Activated naive CD4-positive, alpha-beta T cell treated with anti-CD3 and anti-CD28 coated beads, Interleukin-2, amount 50 U/mL, for 72 hours (primary cell): Measurements from ENCODE around the gene HDAC9. TPM values are rescaled to one million over a fixed set of nuclear protein-coding genes. Genes with fewer than 3 reads are reported as not detected.

Source experiments
- ATAC-seq, 2 donors: fragments of 150-1000 bp; cut with Tn5 transposase; 2 replicates each; pipeline ENCODE4 v1.10.0; 2021; ENCODE audit warnings: mild to moderate bottlenecking in 2 of 2, moderate library complexity in 2 of 2
- DNase-seq, 2 donors: peaks; one replicate each; pipeline ENCODE4 v3.0.0; 2021 to 2022; ENCODE audit warnings: low spot score in 2 of 2
- H3K27ac Mint-ChIP-seq, 2 donors: one replicate each; pipeline ENCODE4 v1.8.0; 2022; ENCODE audit warnings: mild to moderate bottlenecking in 2 of 2, mixed read lengths in 2 of 2
- H3K36me3 Mint-ChIP-seq, 2 donors: one replicate each; pipeline ENCODE4 v1.8.0; 2022; ENCODE audit warnings: mixed read lengths in 2 of 2
- H3K9me3 Mint-ChIP-seq, 2 donors: one replicate each; pipeline ENCODE4 v1.8.0; 2022; ENCODE audit warnings: mixed read lengths in 2 of 2
- total RNA-seq, 2 donors: library from RNA; stranded (reverse); gene quantifications; one replicate each; pipeline ENCODE4 v1.2.3, GENCODE V29; 2022

Gene HDAC9
- under 1 TPM; 0.32 to 0.84 TPM for total RNA-seq

- no peak within 1 kb of the TSS for H3K27ac Mint-ChIP-seq
- ATAC-seq = peak in 1 of 2 donors; percentile 18
- peaks cover 0 to 3% of the 10 kb centered on the region in 2 donors for H3K9me3 Mint-ChIP-seq
Observed at GRCh38 chr7:18495412-18496340, at the start of gene HDAC9. TSS of gene HDAC9 (plus strand) at chr7:18495749. CDS start at chr7:18496303, 554 bp downstream.

GRCh38 chr7:18445916-18446520, 49.5 kb upstream of the HDAC9 start:
- DNase-seq (no peak), ATAC-seq (no peak)
- no peaks in the 10 kb centered on the region for H3K36me3 Mint-ChIP-seq
- H3K9me3 Mint-ChIP-seq = no peaks in the 10 kb centered on the region
- no peak overlapping the region for H3K27ac Mint-ChIP-seq

More at GRCh38 chr7:18495412-18496340, at the start of gene HDAC9:
- DNase-seq = no peak
- no peaks in the 10 kb centered on the region for H3K36me3 Mint-ChIP-seq

DNA sequence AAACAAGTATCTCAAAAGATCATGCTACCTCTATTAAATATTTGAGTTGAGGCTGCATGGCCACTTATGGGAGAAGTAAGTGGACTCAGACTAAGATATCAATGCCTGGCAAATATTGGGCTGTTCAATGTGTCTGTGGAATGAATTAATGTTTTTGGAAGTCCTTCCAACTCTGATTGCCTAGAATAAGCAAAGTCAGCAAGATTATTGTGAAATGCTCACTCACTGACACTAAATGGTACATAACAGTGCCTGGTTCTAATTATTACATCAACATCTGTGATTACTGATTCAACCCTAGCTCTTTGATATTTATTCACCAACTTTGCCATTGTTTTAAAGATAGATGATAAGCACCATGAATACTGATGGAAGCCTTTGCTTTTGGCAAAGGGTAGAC, 45.5 kb upstream of the HDAC9 start:
- Mint-ChIP-seq H3K36me3 (no peaks in the 10 kb centered on the region), H3K9me3 (peaks cover 0 to 4% of the 10 kb centered on the region in 2 donors), H3K27ac (no peak overlapping the region)
- ATAC-seq (no peak), DNase-seq (no peak)

DNA sequence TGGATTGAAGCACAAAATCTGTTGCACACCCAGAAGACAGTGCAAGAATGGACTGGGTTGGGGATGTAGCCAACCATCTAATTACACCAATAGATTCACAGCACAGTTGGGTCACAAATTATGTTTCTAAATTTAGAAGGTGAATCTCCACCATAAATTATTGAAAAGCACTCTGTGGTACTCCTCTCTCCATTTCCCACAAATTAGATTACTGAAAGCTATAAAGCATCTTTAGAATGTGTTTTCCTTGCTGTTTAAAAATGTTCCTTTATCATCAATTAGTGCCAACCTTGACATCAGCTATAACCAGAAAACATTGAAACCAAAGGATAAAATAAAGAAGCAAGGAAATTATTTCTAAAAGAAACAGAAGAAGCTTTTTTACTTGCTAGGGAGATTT, 39.9 kb upstream of the HDAC9 start:
- H3K36me3 Mint-ChIP-seq = no peaks in the 10 kb centered on the region
- ATAC-seq = no peak
- no peak overlapping the region for H3K27ac Mint-ChIP-seq
- H3K9me3 Mint-ChIP-seq = peaks cover 0 to 9% of the 10 kb centered on the region in 2 donors
- DNase-seq = no peak

GRCh38 chr7:18457832-18458231, 37.7 kb upstream of the HDAC9 start:
- Mint-ChIP-seq H3K36me3 (no peaks in the 10 kb centered on the region), H3K27ac (no peak overlapping the region), H3K9me3 (peaks cover 0 to 5% of the 10 kb centered on the region in 2 donors)
- ATAC-seq (no peak), DNase-seq (no peak)

DNA sequence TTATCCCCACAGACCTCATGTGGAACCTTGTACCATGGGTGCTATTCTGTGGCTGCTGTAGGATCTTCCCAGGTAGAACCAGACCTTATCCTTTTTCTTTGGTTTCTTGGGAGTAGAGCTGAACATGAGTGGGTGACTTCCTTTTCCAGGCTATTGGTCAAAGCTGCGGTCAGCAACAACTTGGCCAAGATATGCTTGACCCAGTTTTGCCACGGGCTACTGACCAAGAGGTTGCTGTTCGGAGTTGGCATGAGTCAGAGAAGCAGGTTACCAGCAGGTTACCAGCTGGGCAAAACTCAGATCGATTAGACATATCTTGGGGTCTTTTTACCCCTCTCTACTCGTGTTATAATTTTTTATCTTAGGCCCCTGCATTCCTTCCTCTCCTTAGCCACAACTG, 36.7 kb upstream of the HDAC9 start:
- no peak overlapping the region for H3K27ac Mint-ChIP-seq
- H3K36me3 Mint-ChIP-seq = no peaks in the 10 kb centered on the region
- no peak for DNase-seq
- H3K9me3 Mint-ChIP-seq = peaks cover 0 to 5% of the 10 kb centered on the region in 2 donors
- no peak for ATAC-seq

DNA sequence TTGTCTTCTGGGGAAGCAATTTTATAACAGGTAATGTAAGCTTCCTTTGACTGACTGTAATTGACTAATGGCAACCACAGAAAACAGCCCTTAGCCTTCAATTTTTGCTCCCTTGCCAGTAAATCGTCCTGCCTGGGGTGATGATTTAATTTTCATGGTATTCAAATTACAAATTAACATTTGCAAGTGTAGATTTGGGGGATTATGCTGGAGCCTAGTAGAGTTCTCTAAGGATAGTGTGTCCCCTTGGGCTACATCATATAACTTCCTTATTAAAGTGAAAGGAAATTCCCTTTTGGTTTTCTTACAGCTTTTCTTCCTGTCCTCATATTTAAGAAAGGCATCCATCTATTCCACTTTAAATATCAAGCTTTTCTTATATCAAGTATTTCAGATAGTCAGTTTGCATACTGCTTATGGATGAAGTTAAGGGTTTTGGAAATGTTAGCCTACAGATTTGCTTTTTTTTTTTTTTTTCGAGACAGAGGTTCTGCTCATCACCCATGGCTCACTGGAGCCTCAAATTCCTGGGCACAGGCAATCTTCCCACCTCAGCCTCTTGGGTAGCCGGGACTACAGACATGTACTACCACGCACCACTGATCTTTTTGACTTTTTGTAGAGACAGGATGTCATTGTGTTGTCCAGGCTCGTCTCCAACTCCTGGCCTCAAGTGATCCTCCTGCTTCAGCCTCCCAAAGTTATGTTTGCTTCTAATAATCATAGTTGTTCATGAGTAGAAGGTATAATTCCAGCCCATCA, 35.9 kb upstream of the HDAC9 start:
- no peak overlapping the region for H3K27ac Mint-ChIP-seq
- no peak for ATAC-seq
- H3K9me3 Mint-ChIP-seq = peaks cover 0 to 5% of the 10 kb centered on the region in 2 donors
- no peak for DNase-seq
- H3K36me3 Mint-ChIP-seq = no peaks in the 10 kb centered on the region

- ATAC-seq = peak in 1 of 2 donors; percentile 64
Observed at GRCh38 chr7:18461785-18462467, 33.6 kb upstream of the HDAC9 start.

GRCh38 chr7:18464830-18465229, 30.7 kb upstream of the HDAC9 start:
- no peaks in the 10 kb centered on the region for H3K9me3 Mint-ChIP-seq
- DNase-seq = no peak
- ATAC-seq = no peak
- H3K27ac Mint-ChIP-seq = no peak overlapping the region
- H3K36me3 Mint-ChIP-seq = no peaks in the 10 kb centered on the region

More at GRCh38 chr7:18461785-18462467, 33.6 kb upstream of the HDAC9 start:
- peaks cover 0 to 5% of the 10 kb centered on the region in 2 donors for H3K9me3 Mint-ChIP-seq
- no peak overlapping the region for H3K27ac Mint-ChIP-seq
- no peak for DNase-seq
- H3K36me3 Mint-ChIP-seq = no peaks in the 10 kb centered on the region

- no peak for DNase-seq
- Mint-ChIP-seq H3K27ac (no peak overlapping the region), H3K36me3 (no peaks in the 10 kb centered on the region), H3K9me3 (no peaks in the 10 kb centered on the region)
- no peak for ATAC-seq
Observed at GRCh38 chr7:18467011-18467410, 28.5 kb upstream of the HDAC9 start.

GRCh38 chr7:18468795-18469194, 26.8 kb upstream of the HDAC9 start:
- DNase-seq (no peak), ATAC-seq (no peak)
- Mint-ChIP-seq H3K36me3 (no peaks in the 10 kb centered on the region), H3K27ac (no peak overlapping the region), H3K9me3 (no peaks in the 10 kb centered on the region)

GRCh38 chr7:18469316-18469715, 26.2 kb upstream of the HDAC9 start:
- Mint-ChIP-seq H3K27ac (no peak overlapping the region), H3K36me3 (no peaks in the 10 kb centered on the region), H3K9me3 (no peaks in the 10 kb centered on the region)
- DNase-seq (no peak), ATAC-seq (no peak)

- DNase-seq = no peak
- H3K36me3 Mint-ChIP-seq = no peaks in the 10 kb centered on the region
- no peak overlapping the region for H3K27ac Mint-ChIP-seq
Observed at GRCh38 chr7:18471476-18472160, 23.9 kb upstream of the HDAC9 start.

GRCh38 chr7:18472161-18472483, 23.4 kb upstream of the HDAC9 start:
- Mint-ChIP-seq H3K27ac (no peak overlapping the region), H3K9me3 (no peaks in the 10 kb centered on the region), H3K36me3 (no peaks in the 10 kb centered on the region)
- no peak for DNase-seq
- ATAC-seq = no peak

More at GRCh38 chr7:18471476-18472160, 23.9 kb upstream of the HDAC9 start:
- ATAC-seq = no peak
- H3K9me3 Mint-ChIP-seq = no peaks in the 10 kb centered on the region

DNA sequence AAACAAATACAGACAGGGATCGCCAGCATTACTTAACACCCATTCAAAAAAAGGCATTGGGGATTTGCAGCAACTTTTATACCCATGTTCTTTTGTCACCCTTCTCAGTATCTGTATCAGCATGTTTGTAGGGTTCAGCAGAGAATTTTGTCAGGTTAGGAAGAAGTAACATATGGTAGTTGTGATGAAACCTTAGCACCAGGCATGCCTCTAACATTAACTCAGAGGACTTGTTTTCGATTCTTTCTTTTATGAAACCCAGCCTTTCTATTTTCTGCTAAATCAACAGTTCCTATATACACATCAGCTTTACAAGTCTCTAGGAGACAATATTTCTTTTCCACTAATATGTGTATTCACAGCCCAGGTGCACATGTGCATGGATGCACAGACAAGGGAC, 22.4 kb upstream of the HDAC9 start:
- no peaks in the 10 kb centered on the region for H3K9me3 Mint-ChIP-seq
- DNase-seq = no peak
- no peaks in the 10 kb centered on the region for H3K36me3 Mint-ChIP-seq

DNA sequence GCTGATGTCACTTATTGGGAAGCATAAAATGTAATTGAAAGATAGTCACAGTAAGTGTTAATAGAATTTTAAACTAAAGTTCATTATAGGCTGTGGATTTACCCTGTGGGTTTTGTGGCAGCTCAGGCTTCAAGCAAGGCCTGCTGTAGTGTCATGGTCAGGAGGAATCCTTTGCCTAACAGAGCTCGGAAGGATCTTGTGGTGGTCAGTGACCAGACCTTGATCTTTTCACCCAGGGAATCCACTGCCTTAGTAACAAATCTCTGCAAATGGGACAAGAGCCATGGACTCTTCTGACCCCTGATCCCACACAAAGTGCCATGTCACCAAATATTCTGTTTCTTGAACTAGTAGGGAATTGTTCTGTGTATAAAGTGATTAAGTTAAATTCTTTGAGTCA, 20.6 kb upstream of the HDAC9 start:
- H3K36me3 Mint-ChIP-seq = no peaks in the 10 kb centered on the region
- H3K27ac Mint-ChIP-seq = no peak overlapping the region
- ATAC-seq = no peak
- no peaks in the 10 kb centered on the region for H3K9me3 Mint-ChIP-seq
- DNase-seq = no peak

More for the DNA sequence above, 22.4 kb upstream of the HDAC9 start:
- no peak for ATAC-seq
- no peak overlapping the region for H3K27ac Mint-ChIP-seq
